ENCODE results near the gene PHRF1. TPM values are rescaled to one million over a fixed set of nuclear protein-coding genes. Genes with fewer than 3 reads are reported as not detected.

PHRF1 gene
- total RNA-seq, 1 experiment from 2014 or later, result 48.9 TPM

DNA sequence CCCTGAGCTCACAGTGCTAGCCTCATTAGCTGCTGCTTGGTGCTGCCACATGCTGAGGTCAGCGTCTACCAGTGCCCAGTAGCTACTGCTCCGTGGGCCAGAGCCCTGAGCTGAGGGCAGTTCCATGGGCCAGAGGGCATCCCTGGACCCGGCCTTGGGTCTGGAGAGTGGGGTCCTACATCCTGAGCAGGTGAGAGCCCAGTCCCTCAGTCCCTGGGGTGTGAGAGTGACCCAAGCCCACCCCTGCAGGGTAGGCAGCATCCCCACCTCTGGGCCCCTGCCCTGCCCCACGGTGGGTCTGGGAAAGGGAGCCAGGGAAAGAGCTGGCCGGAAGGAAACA, 25.6 kb upstream of the PHRF1 start:
- Histone ChIP-seq H3K27ac (ENCODE audit: insufficient read length, low read depth, low read length) (no peak overlapping the region), H3K4me2 (ENCODE audit: insufficient read depth, insufficient read length, low read length) (no peak overlapping the region), H3K14ac (ENCODE audit: insufficient read depth, low read length) (no peak overlapping the region; the same call in 1 of the 2 replicates), H2AFZ (ENCODE audit: low read length) (no peak overlapping the region), H3K18ac (ENCODE audit: insufficient read length, low read depth, low read length) (no peak overlapping the region), H3K9ac (ENCODE audit: extremely low read depth, insufficient read length, low read length) (no peak overlapping the region), H3K79me2 (ENCODE audit: insufficient read depth, low read length) (no peaks in the 10 kb centered on the region), H4K91ac (ENCODE audit: insufficient read length, low read depth, low read length) (no peak overlapping the region), H3K9me3 (ENCODE audit: control insufficient read depth, low read depth, low read length) (no peaks in the 10 kb centered on the region), H2BK12ac (ENCODE audit: insufficient read length, low read depth, low read length) (no peak overlapping the region), H4K20me1 (ENCODE audit: control insufficient read depth, insufficient read depth, insufficient read length) (no peaks in the 10 kb centered on the region), H4K5ac (ENCODE audit: insufficient read length, low read depth, low read length) (no peak overlapping the region), H3K27me3 (ENCODE audit: insufficient read depth, low read length) (no peaks in the 10 kb centered on the region), H3K23ac (ENCODE audit: insufficient read length, low read depth, low read length) (no peak overlapping the region), H3T11ph (ENCODE audit: low read length) (no peak overlapping the region), H2AK5ac (ENCODE audit: insufficient read length, low read length) (no peak overlapping the region), H2BK120ac (ENCODE audit: low read depth, low read length, poor library complexity, severe bottlenecking) (no peak overlapping the region), H3K56ac (ENCODE audit: insufficient read length, low read depth, low read length) (no peak overlapping the region), H2BK20ac (ENCODE audit: low read depth, low read length, poor library complexity, severe bottlenecking) (no peak overlapping the region), H3K4ac (ENCODE audit: low read depth, low read length) (no peak overlapping the region), H3K23me2 (ENCODE audit: insufficient read length, low read depth, low read length, poor library complexity, severe bottlenecking) (no peaks in the 10 kb centered on the region), H2BK5ac (ENCODE audit: insufficient read length, low read length) (no peak overlapping the region), H3K4me1 (ENCODE audit: insufficient read depth, low read length) (no peaks in the 10 kb centered on the region), H2BK15ac (ENCODE audit: low read depth, low read length) (no peak overlapping the region), H3K79me1 (ENCODE audit: insufficient read depth, low read depth, low read length, poor library complexity, severe bottlenecking) (no peaks in the 10 kb centered on the region), H4K8ac (replicated peaks; ENCODE audit: insufficient read length, low read depth, low read length) (no peak overlapping the region)
- no peaks in the 10 kb centered on the region; a peak in 1 of 5 replicates for H3K9me3 Mint-ChIP-seq
- H3K4me3 Mint-ChIP-seq, result no peak overlapping the region
- H3K36me3 Mint-ChIP-seq (ENCODE audit: insufficient read depth in 1 of 3, low read depth in 3 of 3), result no peaks in the 10 kb centered on the region
- DNase-seq, result no peak
- no CpG with 5 or more reads among the region's 5 CpGs for WGBS (ENCODE audit: extremely low coverage, insufficient read length, low lambda C conversion rate)
- peaks cover 8% of the 10 kb centered on the region for H3K27me3 Mint-ChIP-seq (ENCODE audit: low read depth)
- no peaks in the 10 kb centered on the region for H3K4me1 Mint-ChIP-seq
- no peak overlapping the region for H3K27ac Mint-ChIP-seq
- no peak for TF ChIP-seq CTCF (conservative IDR thresholded peaks at IDR 0.05)
